Measurements from ENCODE around the gene HSBP1. TPM values are rescaled to one million over a fixed set of nuclear protein-coding genes. Genes with fewer than 3 reads are reported as not detected.
A peak's percentile ranks its signal among the peaks of the same experiment; 100 is the strongest.

HSBP1 gene
- total RNA-seq, 2 experiments from 2014 or later = 64.8 to 72.9 TPM

- no peaks in the 10 kb centered on the region for H3K9me3 Mint-ChIP-seq (ENCODE audit: insufficient read depth)
- POLR2A ChIA-PET = no interaction called here
- H3K4me3 Mint-ChIP-seq = no peak overlapping the region
These were observed 22.5 kb downstream of the HSBP1 start for GRCh38 chr16:83830091-83830768.

GRCh38 chr16:83830769-83831455, 23.1 kb downstream of the HSBP1 start:
- Mint-ChIP-seq H3K36me3 (ENCODE audit: low read depth) (no peaks in the 10 kb centered on the region), H3K4me1 (ENCODE audit: low read depth) (peaks cover 9% of the 10 kb centered on the region), H3K9me3 (ENCODE audit: insufficient read depth) (no peaks in the 10 kb centered on the region), H3K27me3 (ENCODE audit: low read depth) (no peaks in the 10 kb centered on the region), H3K27ac (no peak overlapping the region), H3K4me3 (no peak overlapping the region)
- POLR2A ChIA-PET = no interaction called here
- no peak for DNase-seq
- CTCF ChIA-PET = no interaction called here
- ATAC-seq = no peak

More at GRCh38 chr16:83830091-83830768, 22.5 kb downstream of the HSBP1 start:
- CTCF ChIA-PET = no interaction called here
- Mint-ChIP-seq H3K27ac (no peak overlapping the region), H3K36me3 (ENCODE audit: low read depth) (no peaks in the 10 kb centered on the region), H3K27me3 (ENCODE audit: low read depth) (no peaks in the 10 kb centered on the region), H3K4me1 (ENCODE audit: low read depth) (peaks cover 2% of the 10 kb centered on the region)
- ATAC-seq (no peak), DNase-seq (no peak)

GRCh38 chr16:83831456-83831987, 23.7 kb downstream of the HSBP1 start:
- Mint-ChIP-seq H3K9me3 (ENCODE audit: insufficient read depth) (no peaks in the 10 kb centered on the region), H3K4me1 (ENCODE audit: low read depth) (peaks cover 15% of the 10 kb centered on the region), H3K27me3 (ENCODE audit: low read depth) (peaks cover 2% of the 10 kb centered on the region), H3K36me3 (ENCODE audit: low read depth) (no peaks in the 10 kb centered on the region), H3K4me3 (no peak overlapping the region), H3K27ac (no peak overlapping the region)
- ATAC-seq (no peak), DNase-seq (no peak)
- ChIA-PET CTCF (no interaction called here), POLR2A (no interaction called here)

GRCh38 chr16:83833921-83834320, 26.1 kb downstream of the HSBP1 start:
- ATAC-seq = no peak
- ChIA-PET POLR2A (no interaction called here), CTCF (no interaction called here)

GRCh38 chr16:83835586-83836566, 28.1 kb downstream of the HSBP1 start:
- Mint-ChIP-seq H3K4me3 (no peak overlapping the region), H3K27ac (no peak overlapping the region), H3K4me1 (ENCODE audit: low read depth) (peaks cover 16% of the 10 kb centered on the region), H3K27me3 (ENCODE audit: low read depth) (peaks cover 28% of the 10 kb centered on the region), H3K36me3 (ENCODE audit: low read depth) (no peaks in the 10 kb centered on the region), H3K9me3 (ENCODE audit: insufficient read depth) (no peaks in the 10 kb centered on the region)
- peak; percentile 30 for DNase-seq
- POLR2A ChIA-PET = no interaction called here
- CTCF ChIA-PET = interaction anchor here (1.1 to 1.8 kb wide), 3 partner anchors 9 to 121 kb away, joined by 3 to 4 read pairs (median 3); no protein-coding TSS in a partner anchor
- ATAC-seq = peak; percentile 49

More at GRCh38 chr16:83833921-83834320, 26.1 kb downstream of the HSBP1 start:
- Mint-ChIP-seq H3K4me1 (ENCODE audit: low read depth) (peaks cover 16% of the 10 kb centered on the region), H3K4me3 (no peak overlapping the region), H3K27ac (no peak overlapping the region), H3K9me3 (ENCODE audit: insufficient read depth) (no peaks in the 10 kb centered on the region), H3K27me3 (ENCODE audit: low read depth) (peaks cover 23% of the 10 kb centered on the region), H3K36me3 (ENCODE audit: low read depth) (no peaks in the 10 kb centered on the region)
- no peak for DNase-seq

GRCh38 chr16:83837566-83837965, 29.8 kb downstream of the HSBP1 start:
- peaks cover 28% of the 10 kb centered on the region for H3K27me3 Mint-ChIP-seq (ENCODE audit: low read depth)
- CTCF ChIA-PET = no interaction called here
- ATAC-seq (no peak), DNase-seq (no peak)
- H3K4me3 Mint-ChIP-seq = no peak overlapping the region
- H3K36me3 Mint-ChIP-seq (ENCODE audit: low read depth) = no peaks in the 10 kb centered on the region
- POLR2A ChIA-PET = no interaction called here
- H3K9me3 Mint-ChIP-seq (ENCODE audit: insufficient read depth) = no peaks in the 10 kb centered on the region
- H3K4me1 Mint-ChIP-seq (ENCODE audit: low read depth) = peaks cover 16% of the 10 kb centered on the region
- H3K27ac Mint-ChIP-seq = no peak overlapping the region

DNA sequence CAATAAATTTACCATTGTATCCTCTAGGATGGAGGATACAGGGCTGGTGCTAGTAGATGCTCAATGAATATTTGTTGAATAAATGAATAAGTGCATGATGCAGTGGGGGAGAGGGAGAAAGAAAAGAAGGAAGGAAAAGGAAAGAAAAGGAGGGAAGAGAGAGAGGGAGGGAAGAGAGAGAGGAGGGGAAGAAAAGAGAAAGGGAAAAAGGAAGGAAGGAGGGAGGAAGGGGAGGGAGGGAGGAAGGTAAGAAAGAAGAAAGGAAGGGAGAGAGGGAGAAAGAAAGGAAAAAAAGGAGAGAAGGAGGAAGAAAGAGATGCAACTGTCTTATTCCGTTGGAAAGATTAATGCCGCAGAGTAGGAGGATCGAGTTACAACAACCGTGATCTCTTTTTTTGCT, 30.4 kb downstream of the HSBP1 start:
- no peak for ATAC-seq
- no peak for DNase-seq
- POLR2A ChIA-PET = no interaction called here
- no peaks in the 10 kb centered on the region for H3K36me3 Mint-ChIP-seq (ENCODE audit: low read depth)
- H3K4me1 Mint-ChIP-seq (ENCODE audit: low read depth) = peaks cover 16% of the 10 kb centered on the region
- H3K27me3 Mint-ChIP-seq (ENCODE audit: low read depth) = peaks cover 28% of the 10 kb centered on the region
- H3K27ac Mint-ChIP-seq = no peak overlapping the region
- H3K9me3 Mint-ChIP-seq (ENCODE audit: insufficient read depth) = no peaks in the 10 kb centered on the region
- CTCF ChIA-PET = interaction anchor here (0.8 kb wide), 1 partner anchor 12 kb away, joined by 3 read pairs; no protein-coding TSS in a partner anchor
- no peak overlapping the region for H3K4me3 Mint-ChIP-seq

GRCh38 chr16:83839561-83839960, 31.8 kb downstream of the HSBP1 start:
- Mint-ChIP-seq H3K27me3 (ENCODE audit: low read depth) (peaks cover 32% of the 10 kb centered on the region), H3K4me3 (no peak overlapping the region), H3K36me3 (ENCODE audit: low read depth) (no peaks in the 10 kb centered on the region), H3K27ac (no peak overlapping the region), H3K4me1 (ENCODE audit: low read depth) (peaks cover 16% of the 10 kb centered on the region), H3K9me3 (ENCODE audit: insufficient read depth) (no peaks in the 10 kb centered on the region)
- CTCF ChIA-PET = interaction anchor here (1.4 kb wide), 1 partner anchor 15 kb away, joined by 3 read pairs; no protein-coding TSS in a partner anchor
- no peak for ATAC-seq
- DNase-seq = no peak
- POLR2A ChIA-PET = no interaction called here

DNA sequence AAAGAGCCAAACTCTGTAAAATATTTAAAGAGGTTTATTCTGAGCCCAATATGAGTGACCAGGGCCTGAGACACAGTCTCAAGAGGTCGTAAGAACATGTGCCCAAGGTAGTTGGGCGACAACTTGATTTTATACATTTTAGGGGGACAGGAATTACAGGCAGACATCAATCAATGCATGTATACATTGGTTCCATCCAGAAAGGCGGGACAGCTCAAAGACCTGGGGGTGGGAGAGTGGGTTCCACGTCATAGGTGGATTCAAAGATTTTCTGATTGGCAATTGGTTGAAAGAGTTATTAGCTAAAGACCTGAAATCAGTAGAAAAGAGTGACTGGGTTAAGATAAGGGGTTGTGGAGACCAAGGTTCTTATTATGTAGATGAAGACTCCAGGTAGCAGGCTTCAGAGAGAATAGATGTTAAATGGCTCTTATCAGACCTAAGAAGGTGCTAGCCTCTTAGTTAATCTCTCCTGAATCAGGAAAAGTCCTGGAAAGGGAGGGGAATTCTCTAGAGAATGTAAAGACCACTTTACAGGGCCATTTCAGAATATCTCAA, 32.4 kb downstream of the HSBP1 start:
- DNase-seq (no peak), ATAC-seq (no peak)
- Mint-ChIP-seq H3K4me3 (no peak overlapping the region), H3K36me3 (ENCODE audit: low read depth) (no peaks in the 10 kb centered on the region), H3K27ac (no peak overlapping the region), H3K27me3 (ENCODE audit: low read depth) (peaks cover 32% of the 10 kb centered on the region), H3K4me1 (ENCODE audit: low read depth) (peaks cover 15% of the 10 kb centered on the region), H3K9me3 (ENCODE audit: insufficient read depth) (no peaks in the 10 kb centered on the region)
- ChIA-PET POLR2A (no interaction called here), CTCF (interaction anchor here (1.4 kb wide), 1 partner anchor 16 kb away, joined by 3 read pairs; no protein-coding TSS in a partner anchor)

DNA sequence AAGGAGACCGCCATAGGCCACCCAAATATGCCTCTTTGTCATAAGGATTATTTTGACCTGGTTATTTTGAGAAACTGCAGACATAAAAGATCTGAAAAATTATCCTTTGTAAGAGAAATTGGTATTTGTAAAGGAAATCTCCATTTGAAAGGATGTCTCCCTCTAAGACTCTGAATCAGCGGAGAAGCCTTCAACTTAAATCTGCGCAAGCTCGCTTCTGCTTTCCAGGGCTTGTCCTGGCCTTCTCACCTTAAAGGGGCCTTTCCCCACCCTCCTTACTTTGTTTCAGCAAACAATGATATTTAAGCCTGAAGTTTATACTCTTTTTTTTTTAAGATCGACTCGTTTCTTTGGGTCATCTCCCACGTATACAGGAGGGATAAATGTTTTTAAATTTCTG, 34.5 kb downstream of the HSBP1 start:
- Mint-ChIP-seq H3K27ac (no peak overlapping the region), H3K4me3 (no peak overlapping the region), H3K36me3 (ENCODE audit: low read depth) (no peaks in the 10 kb centered on the region), H3K9me3 (ENCODE audit: insufficient read depth) (no peaks in the 10 kb centered on the region), H3K27me3 (ENCODE audit: low read depth) (peaks cover 22% of the 10 kb centered on the region), H3K4me1 (ENCODE audit: low read depth) (no peaks in the 10 kb centered on the region)
- DNase-seq = no peak
- ATAC-seq = no peak
- CTCF ChIA-PET = no interaction called here
- POLR2A ChIA-PET = no interaction called here

DNA sequence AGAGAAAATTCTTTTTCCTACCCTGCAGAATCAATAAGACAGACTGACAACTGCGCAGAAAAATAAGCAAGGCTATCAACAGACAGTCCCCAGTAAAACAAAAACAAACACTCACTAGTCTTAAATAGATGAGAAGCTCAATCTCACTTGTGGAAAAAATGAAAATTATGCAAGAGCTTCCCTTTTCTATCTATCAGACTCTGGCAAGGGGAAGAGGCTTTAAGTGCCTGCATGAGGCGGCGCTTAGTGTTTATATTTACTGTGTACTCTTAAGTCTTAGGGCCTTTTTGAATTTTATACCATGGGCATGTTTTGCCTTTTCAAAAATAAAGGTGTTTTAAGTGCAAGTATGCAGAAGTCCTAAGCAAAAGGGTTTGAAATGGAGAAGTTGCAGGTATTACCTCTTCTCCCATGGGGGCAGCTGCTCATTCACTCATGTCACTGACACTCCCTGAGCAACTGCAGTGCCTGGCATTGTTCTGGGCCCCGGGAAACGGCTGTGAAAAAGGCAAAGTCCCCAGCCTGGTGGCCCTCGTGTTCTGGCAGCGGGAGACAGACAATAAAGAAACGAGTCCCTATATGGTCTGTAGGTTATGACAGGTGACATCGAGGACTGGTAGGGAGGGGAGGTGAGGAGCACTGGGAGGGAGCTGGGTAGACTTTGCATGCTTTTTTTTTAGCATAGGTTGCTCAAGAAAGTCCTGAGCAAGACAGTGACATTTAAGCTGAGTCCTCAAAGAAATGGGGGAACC, 35.2 kb downstream of the HSBP1 start:
- no peak for ATAC-seq
- H3K27me3 Mint-ChIP-seq (ENCODE audit: low read depth) = peaks cover 17% of the 10 kb centered on the region
- H3K9me3 Mint-ChIP-seq (ENCODE audit: insufficient read depth) = no peaks in the 10 kb centered on the region
- H3K4me3 Mint-ChIP-seq = no peak overlapping the region
- POLR2A ChIA-PET = no interaction called here
- H3K27ac Mint-ChIP-seq = no peak overlapping the region
- DNase-seq = no peak
- H3K36me3 Mint-ChIP-seq (ENCODE audit: low read depth) = no peaks in the 10 kb centered on the region
- CTCF ChIA-PET = no interaction called here
- no peaks in the 10 kb centered on the region for H3K4me1 Mint-ChIP-seq (ENCODE audit: low read depth)
